ENCODE measurements around the gene ZFY. TPM values are rescaled to one million over a fixed set of nuclear protein-coding genes. Genes with fewer than 3 reads are reported as not detected.

The ZFY gene
- total and polyA plus RNA-seq, 2 of the 8 experiments (the other 6 are each of a cell fraction or from before 2014, with no cell fraction given) = 1.5 to 8.9 TPM

DNA sequence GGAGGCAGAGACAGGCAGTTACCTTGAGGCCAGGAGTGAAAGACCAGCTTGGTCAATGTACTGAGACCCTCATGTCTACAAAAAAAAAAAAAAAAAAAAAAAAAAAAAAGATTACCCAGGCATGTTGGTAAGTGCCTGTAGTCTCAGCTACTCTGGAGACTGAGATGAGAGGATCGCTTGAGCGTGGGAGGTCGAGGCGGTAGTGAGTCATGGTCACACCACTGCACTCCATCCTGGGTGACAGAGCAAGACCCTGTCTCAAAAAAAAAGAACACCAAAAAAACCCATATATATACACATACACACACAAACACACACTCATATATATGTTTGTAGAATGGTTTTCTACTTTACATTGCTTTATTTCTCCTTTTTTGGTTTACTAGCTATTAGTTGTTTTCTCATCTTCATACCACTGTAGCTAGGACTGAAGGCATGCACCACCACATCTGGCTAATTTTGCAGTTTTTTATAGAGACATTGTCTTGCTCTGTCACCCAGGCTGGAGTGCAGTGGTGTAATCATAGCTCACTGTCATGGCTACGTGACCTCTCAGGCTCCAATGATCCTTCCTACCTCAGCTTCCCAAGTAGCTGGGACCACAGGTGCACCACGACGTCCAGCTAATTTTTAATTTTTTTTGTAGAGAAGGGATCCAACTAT lies 14.5 kb downstream of the ZFY start (continued):
- TF ChIP-seq, protein P1, sequence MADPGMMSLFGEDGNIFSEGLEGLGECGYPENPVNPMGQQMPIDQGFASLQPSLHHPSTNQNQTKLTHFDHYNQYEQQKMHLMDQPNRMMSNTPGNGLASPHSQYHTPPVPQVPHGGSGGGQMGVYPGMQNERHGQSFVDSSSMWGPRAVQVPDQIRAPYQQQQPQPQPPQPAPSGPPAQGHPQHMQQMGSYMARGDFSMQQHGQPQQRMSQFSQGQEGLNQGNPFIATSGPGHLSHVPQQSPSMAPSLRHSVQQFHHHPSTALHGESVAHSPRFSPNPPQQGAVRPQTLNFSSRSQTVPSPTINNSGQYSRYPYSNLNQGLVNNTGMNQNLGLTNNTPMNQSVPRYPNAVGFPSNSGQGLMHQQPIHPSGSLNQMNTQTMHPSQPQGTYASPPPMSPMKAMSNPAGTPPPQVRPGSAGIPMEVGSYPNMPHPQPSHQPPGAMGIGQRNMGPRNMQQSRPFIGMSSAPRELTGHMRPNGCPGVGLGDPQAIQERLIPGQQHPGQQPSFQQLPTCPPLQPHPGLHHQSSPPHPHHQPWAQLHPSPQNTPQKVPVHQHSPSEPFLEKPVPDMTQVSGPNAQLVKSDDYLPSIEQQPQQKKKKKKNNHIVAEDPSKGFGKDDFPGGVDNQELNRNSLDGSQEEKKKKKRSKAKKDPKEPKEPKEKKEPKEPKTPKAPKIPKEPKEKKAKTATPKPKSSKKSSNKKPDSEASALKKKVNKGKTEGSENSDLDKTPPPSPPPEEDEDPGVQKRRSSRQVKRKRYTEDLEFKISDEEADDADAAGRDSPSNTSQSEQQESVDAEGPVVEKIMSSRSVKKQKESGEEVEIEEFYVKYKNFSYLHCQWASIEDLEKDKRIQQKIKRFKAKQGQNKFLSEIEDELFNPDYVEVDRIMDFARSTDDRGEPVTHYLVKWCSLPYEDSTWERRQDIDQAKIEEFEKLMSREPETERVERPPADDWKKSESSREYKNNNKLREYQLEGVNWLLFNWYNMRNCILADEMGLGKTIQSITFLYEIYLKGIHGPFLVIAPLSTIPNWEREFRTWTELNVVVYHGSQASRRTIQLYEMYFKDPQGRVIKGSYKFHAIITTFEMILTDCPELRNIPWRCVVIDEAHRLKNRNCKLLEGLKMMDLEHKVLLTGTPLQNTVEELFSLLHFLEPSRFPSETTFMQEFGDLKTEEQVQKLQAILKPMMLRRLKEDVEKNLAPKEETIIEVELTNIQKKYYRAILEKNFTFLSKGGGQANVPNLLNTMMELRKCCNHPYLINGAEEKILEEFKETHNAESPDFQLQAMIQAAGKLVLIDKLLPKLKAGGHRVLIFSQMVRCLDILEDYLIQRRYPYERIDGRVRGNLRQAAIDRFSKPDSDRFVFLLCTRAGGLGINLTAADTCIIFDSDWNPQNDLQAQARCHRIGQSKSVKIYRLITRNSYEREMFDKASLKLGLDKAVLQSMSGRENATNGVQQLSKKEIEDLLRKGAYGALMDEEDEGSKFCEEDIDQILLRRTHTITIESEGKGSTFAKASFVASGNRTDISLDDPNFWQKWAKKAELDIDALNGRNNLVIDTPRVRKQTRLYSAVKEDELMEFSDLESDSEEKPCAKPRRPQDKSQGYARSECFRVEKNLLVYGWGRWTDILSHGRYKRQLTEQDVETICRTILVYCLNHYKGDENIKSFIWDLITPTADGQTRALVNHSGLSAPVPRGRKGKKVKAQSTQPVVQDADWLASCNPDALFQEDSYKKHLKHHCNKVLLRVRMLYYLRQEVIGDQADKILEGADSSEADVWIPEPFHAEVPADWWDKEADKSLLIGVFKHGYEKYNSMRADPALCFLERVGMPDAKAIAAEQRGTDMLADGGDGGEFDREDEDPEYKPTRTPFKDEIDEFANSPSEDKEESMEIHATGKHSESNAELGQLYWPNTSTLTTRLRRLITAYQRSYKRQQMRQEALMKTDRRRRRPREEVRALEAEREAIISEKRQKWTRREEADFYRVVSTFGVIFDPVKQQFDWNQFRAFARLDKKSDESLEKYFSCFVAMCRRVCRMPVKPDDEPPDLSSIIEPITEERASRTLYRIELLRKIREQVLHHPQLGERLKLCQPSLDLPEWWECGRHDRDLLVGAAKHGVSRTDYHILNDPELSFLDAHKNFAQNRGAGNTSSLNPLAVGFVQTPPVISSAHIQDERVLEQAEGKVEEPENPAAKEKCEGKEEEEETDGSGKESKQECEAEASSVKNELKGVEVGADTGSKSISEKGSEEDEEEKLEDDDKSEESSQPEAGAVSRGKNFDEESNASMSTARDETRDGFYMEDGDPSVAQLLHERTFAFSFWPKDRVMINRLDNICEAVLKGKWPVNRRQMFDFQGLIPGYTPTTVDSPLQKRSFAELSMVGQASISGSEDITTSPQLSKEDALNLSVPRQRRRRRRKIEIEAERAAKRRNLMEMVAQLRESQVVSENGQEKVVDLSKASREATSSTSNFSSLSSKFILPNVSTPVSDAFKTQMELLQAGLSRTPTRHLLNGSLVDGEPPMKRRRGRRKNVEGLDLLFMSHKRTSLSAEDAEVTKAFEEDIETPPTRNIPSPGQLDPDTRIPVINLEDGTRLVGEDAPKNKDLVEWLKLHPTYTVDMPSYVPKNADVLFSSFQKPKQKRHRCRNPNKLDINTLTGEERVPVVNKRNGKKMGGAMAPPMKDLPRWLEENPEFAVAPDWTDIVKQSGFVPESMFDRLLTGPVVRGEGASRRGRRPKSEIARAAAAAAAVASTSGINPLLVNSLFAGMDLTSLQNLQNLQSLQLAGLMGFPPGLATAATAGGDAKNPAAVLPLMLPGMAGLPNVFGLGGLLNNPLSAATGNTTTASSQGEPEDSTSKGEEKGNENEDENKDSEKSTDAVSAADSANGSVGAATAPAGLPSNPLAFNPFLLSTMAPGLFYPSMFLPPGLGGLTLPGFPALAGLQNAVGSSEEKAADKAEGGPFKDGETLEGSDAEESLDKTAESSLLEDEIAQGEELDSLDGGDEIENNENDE (IDR thresholded peaks at IDR 0.05; ENCODE audit: insufficient replicate concordance, low read length) = no peak
- TF ChIP-seq SIX5 (IDR thresholded peaks at IDR 0.05; ENCODE audit: low read depth, low read length) (no peak), GTF2F1 (IDR thresholded peaks at IDR 0.05; ENCODE audit: borderline replicate concordance, low read depth, low read length) (no peak)

All from H1 (cell line).